SK-N-SH treated with all-trans-retinoic acid at 6 μM for 48 hours (cell line): Measurements from ENCODE around the gene TCF12.

Experiments
- ARNTL ChIP-seq: fragments of 450-650 bp; formaldehyde crosslinking; IDR thresholded peaks from 2 replicates; pipeline ENCODE4 v1.5.0; 2020; ENCODE audit warnings: low read depth, mild to moderate bottlenecking, moderate library complexity, borderline replicate concordance
- BACH2 ChIP-seq: fragments of 250-450 bp; sonication (Bioruptor Pico); IDR thresholded peaks from 2 replicates; pipeline ENCODE4 v1.9.0; 2021; ENCODE audit warnings: mild to moderate bottlenecking, borderline replicate concordance
- CREB5 ChIP-seq: fragments of 250-450 bp; sonication (Bioruptor Pico); IDR thresholded peaks from 2 replicates; pipeline ENCODE4 v1.5.1; 2020; ENCODE audit warnings: low read depth, mild to moderate bottlenecking, moderate library complexity
- GLIS3 ChIP-seq: fragments of 250-450 bp; sonication (Bioruptor Pico); IDR thresholded peaks from 2 replicates; pipeline ENCODE4 v1.5.0; 2020; ENCODE audit warnings: mild to moderate bottlenecking, moderate library complexity
- ISL1 ChIP-seq: fragments of 250-450 bp; sonication (Bioruptor Pico); IDR thresholded peaks from 2 replicates; pipeline ENCODE4 v2.1.2; 2022; ENCODE audit warnings: mild to moderate bottlenecking, moderate library complexity
- OSR1 ChIP-seq: fragments of 250-450 bp; sonication (Bioruptor Pico); IDR thresholded peaks from 2 replicates; pipeline ENCODE4 v1.8.0; 2022; ENCODE audit warnings: moderate library complexity, mild to moderate bottlenecking, inconsistent platforms
- PATZ1 ChIP-seq: fragments of 250-450 bp; sonication (Bioruptor Pico); IDR thresholded peaks from 2 replicates; pipeline ENCODE4 v1.8.0; 2020; ENCODE audit warnings: mild to moderate bottlenecking, moderate library complexity, borderline replicate concordance
- ZC3H10 ChIP-seq: fragments of 250-450 bp; sonication (Bioruptor Pico); IDR thresholded peaks from 2 replicates; pipeline ENCODE4 v1.5.1; 2021; ENCODE audit warnings: mild to moderate bottlenecking, moderate library complexity
- ZFP3 ChIP-seq: fragments of 250-450 bp; sonication (Bioruptor Pico); IDR thresholded peaks from 2 replicates; pipeline ENCODE4 v1.5.0; 2020; ENCODE audit warnings: mild to moderate bottlenecking, moderate library complexity
- ZFP30 ChIP-seq: fragments of 450-650 bp; formaldehyde crosslinking; IDR thresholded peaks from 2 replicates; pipeline ENCODE4 v1.5.0; 2022; ENCODE audit warnings: mild to moderate bottlenecking, moderate library complexity
- ZNF8 ChIP-seq: fragments of 450-650 bp; formaldehyde crosslinking; IDR thresholded peaks from 2 replicates; pipeline ENCODE4 v1.5.0; 2020; ENCODE audit warnings: mild to moderate bottlenecking, moderate library complexity

GRCh38 chr15:56936929-56937328 lies 18.5 kb downstream of the TCF12 start:
- TF ChIP-seq ZFP30 (CRISPR knock-in tag) (no peak), PATZ1 (CRISPR knock-in tag) (no peak), ZFP3 (CRISPR knock-in tag) (no peak), CREB5 (no peak), OSR1 (no peak), ZNF8 (no peak), BACH2 (no peak), GLIS3 (CRISPR knock-in tag) (no peak), ZC3H10 (CRISPR knock-in tag) (no peak), ISL1 (no peak), ARNTL (CRISPR knock-in tag) (no peak)
